ENCODE measurements around the gene FOXQ1.

The FOXQ1 gene

GRCh38 chr6:1311400-1312202 is at the start of gene FOXQ1:
Gene FOXQ1 (plus strand): TSS chr6:1312098. CDS start chr6:1312705, 607 bp downstream.
- peak; percentile 7 to 15 for DNase-seq

- DNase-seq, result no peak
Measured at GRCh38 chr6:1262704-1263038, 49.2 kb upstream of the FOXQ1 start.

DNA sequence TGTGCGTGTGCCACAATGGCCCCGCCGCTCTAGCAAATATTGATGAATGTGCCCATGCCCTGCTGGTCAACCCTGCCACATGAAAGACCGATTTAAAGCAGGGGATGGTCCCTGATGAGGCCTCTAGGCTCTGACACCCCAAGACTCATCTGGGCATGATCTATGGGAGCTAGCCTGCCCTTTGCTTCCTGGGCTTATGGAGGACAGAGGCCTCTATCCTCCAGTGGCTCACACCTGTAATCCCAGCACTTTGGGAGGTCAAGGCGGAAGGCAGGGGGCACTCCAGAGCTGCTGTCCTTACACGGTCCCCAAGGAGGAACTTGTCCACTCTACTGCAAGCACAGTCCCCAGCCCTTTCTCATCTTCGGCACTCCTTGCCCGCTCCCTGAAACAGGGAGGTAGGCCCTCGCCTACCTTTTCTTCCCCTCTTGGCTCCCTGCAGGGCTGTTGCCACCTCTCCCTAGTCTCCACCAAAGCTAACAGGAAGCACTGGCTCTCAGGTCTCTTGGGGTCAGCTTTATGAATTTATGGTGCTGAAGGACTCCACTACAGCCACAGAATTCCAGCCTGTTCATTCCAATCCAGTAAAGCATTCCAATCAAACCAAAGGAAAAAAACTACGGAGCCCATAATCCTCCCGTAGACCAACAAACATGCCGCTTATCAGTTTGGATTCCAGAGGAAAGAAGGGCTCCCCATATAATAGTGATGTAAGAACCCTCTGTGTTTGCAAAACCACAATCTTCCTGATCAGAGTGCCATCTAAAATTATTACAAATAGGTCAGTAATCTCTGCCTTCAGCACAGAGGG is 48.7 kb upstream of the FOXQ1 start:
- DNase-seq, result no peak

- no peak for DNase-seq
Measured at GRCh38 chr6:1263850-1264377, 48.0 kb upstream of the FOXQ1 start.

DNA sequence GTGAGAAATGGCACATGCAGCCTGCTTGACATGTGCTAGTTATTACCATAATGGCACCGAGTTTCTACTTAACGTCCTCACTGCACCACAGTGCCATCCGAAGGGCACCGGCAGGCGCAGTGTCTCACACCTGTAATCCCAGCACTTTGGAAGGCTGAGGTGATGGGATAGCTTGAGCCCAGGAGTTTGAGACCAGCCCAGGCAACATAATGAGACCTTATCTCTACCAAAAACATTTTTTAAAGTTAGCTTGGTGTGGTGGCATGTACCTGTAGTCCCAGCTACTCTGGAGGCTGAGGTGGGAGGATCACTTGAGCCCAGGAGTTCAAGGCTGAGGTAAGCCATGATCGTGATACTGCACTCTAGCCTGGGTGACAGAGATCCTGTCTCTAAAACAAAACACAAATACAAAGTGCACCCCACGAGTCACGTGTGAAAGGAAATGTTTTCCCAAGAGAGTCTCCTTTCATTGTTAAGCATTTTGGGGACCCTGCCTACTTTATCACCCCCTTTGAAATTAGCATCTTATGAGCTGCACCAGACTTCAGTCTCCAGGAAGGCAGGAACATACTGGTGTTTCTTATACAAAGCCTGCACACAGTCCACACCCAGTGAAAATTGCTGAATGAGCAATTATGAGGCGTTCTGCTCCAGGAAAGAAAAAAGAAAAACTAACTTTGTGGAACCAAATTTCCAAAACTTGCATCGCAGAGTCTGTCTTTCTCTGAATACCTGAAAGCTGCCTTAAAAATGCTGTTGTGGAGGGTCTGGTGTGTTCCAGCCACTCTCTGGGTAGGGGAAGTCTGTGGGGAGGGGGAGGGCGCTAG is 47.1 kb upstream of the FOXQ1 start:
- no peak for DNase-seq

GRCh38 chr6:1266686-1267056 is 45.2 kb upstream of the FOXQ1 start:
- no peak for DNase-seq

DNA sequence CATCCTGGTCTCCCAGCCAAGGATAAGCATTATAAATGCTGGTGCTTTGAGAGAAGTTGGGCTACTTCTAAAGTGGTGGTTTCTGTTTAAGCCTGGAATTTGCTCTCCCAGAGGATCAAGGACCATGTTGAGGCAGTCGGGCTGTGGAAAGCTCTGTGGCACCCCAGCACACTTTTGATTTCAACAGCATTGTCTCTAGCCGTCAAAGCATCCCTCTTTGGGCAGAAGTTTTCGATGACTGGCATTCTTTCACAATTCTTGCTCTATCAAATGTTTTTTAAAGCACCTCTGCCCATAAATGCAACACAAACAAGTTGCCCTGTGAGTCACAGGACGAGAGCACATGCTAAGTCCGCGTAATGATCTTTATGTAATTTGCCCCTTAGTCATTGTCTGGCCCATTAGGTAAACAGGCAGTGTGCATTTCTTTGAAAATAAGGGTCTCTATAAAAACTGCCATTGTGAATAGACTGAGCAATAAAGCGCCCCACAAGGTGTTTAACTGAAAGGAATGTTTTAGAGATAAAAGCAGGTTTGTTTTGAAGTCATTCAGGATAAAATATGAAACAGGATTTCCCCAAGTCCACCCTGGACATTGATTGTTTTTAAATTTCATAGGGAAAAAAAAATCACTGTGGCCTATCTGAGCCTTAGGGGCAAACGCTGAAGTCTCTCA is 44.7 kb upstream of the FOXQ1 start:
- no peak for DNase-seq

DNA sequence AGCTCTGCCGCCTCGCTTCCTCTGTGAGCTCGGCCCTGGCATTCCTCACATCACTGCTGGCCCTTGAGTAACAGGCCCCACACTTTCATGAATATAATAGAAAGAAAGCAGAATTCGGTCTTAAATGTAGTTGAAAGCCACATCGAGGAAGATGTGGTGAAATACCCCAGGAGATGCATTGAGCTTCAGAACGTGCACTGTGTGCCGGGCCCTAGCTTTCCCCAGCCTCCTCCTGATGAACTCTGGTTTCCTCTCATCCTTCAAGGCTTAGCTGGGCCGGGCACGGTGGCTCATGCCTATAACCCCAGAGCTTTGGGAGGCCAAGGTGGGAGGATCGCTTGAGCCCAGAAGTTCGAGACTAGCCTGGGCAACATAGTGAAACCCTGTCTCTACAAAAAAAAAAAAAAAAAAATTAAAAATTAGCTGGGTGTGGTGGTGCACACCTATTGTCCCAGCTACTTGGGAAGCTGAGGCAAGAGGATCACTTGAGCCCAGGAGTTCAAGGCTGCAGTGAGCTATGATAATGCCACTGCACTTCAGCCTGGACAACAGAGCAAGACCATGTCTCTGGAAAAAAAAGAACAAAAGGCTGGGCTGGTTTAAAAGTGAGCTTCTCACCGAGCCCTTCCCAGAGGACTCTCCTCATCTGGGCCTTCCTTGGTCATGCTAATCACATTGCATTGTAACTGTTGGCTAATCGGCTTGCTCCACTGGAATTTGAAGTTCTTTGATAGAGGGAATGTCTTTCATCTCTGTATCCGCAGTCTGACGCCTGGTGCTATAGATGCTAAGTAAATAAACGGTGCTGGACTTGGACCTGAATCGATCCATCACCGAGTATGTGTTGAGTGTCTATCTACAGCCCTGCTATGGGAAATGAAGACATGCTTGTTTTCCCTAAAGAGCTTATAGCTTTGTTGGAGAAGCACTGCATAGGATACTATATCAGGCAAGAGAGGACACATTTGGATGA is 43.8 kb upstream of the FOXQ1 start:
- no peak for DNase-seq

- no peak for DNase-seq
Measured at GRCh38 chr6:1271071-1271763, 40.7 kb upstream of the FOXQ1 start.

DNA sequence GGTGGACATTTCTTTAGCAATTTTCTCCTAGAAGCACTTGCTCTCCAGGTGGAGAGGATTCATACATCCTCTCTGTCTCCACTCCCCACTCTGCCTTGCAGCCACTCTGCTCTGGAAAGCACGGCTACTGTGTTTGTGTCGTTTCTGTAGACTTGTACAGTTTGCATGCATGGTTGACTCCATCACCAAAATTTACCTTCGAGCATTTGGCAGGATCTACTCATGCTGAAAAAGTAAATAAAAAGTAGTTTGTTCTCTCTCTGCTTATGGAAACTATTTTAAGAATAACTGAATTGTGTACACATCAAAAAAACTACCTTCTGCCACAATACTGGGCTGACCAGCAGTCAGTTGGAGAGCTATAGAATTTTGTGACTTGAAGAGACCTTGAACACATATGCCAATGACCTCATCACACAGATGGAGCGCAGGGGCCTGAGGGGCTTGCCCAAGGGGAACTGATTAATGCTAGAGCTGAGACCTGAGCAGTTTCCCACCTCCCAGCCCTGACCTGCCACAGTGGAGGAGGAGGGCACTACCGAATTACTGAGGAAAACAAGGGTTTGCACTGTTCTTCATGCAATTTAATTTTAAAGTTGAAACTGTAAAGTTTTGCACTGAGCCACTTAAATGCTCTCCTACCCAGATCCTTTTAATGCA is 33.7 kb upstream of the FOXQ1 start:
- DNase-seq, result no peak

- no peak for DNase-seq
Measured at GRCh38 chr6:1279065-1279464, 32.8 kb upstream of the FOXQ1 start.

DNA sequence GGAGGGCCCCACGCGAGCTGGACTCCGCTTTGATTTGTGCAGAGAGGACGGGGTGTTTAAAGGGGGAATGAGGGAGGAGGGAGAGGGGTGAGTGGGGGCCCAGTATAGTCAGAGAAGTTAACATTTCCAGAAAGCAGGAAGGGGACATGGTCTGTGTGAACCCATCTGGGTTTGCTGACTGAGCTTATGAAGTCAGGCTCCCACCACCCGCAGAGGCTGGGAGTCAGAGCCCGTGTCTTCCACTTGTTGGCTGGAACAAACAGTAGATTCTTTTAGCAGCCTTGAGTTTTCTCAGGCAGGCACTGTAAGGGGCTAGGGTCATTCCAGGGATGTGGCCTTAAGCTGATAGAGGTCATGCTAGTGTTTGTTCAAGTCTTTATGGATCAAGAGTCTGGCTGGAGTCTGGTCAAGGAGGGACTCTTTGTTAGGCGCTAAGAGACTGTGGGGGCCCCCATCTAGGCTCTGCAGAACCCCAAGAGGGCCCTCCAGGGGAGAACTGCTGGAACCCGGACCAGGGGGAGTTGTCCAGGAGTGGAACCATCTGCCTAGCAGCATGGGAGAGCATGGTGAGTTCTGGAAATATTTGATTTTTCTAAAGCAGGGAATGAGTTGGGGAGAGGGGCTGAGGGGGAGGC is 31.1 kb upstream of the FOXQ1 start:
- DNase-seq, result no peak

DNA sequence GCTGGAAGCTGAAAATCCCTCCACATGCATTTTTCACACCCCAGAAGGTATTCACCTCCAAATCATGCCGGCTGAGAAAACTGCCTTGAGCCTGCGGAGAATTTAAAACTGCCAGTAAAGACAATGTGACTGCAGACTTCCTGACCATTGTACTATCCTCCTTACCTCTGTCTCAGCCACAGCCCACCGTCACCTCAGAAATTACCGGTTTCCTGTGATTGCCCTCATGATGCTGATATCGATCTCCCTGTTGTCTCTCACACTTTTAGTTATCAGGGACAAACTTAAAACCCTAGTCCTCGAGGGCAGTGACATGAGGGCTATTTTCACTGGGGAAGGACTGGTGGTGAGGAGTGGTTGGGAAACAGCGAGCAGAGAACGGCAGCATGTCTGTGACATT is 30.2 kb upstream of the FOXQ1 start:
- DNase-seq, result no peak

DNA sequence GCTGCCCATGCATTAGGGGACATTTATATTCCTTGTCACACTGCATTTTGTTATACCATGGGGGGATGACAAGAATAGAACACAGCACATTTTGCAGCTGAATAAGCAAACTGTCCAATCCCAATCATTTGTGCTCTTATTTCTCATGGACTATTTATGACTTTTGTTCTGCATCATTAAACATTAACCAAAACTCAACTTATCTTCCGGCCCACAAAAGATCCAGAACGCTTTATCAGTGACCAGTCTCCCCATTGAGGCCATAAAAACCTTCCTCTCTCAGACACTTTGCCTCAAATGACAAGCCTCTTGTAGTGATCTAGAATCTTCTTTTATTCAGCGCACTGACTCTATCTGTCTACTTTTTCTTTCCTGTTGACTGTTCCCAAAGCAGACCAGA is 28.4 kb upstream of the FOXQ1 start:
- no peak for DNase-seq

DNA sequence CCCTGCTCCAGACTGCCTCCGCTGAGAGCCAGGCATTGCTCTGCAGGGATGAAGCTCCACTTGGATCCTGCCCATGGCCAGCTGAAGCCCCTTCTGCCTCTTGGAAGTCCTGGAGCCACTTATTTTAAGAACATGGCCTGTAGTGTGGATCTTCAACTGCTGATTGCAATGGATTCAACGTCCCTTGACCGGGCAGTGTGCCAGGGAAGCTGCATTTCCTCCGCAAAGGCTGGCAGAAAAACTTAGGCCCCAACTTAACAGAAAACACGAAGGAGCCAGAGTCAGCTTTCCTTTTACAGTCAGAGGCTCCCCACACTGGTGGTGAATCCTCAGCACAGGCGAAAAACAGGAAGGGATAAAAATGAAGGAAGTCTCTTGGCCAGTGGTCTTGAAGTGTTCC is 26.3 kb upstream of the FOXQ1 start:
- DNase-seq, result no peak

DNA sequence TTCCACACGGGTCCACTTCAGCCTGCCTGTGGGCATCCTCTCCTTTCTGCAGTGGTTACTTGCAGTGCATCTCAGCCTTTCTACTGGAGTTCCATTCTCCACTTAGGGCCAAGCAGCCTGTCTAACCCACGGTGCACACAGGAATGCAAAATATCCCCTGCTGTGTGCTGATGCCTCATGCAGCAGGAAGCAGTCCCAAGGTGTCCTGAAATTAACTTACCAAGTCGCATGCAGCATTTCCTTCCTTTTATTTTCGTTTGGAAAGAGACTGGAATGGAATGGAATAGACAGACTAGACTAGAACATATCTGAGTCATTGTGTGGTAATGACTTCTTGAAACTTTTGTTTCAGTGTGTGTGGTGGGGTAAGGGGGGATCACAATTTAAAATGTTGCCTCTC is 25.9 kb upstream of the FOXQ1 start:
- DNase-seq, result no peak

- no peak for DNase-seq
Measured at GRCh38 chr6:1287103-1287591, 24.8 kb upstream of the FOXQ1 start.

DNA sequence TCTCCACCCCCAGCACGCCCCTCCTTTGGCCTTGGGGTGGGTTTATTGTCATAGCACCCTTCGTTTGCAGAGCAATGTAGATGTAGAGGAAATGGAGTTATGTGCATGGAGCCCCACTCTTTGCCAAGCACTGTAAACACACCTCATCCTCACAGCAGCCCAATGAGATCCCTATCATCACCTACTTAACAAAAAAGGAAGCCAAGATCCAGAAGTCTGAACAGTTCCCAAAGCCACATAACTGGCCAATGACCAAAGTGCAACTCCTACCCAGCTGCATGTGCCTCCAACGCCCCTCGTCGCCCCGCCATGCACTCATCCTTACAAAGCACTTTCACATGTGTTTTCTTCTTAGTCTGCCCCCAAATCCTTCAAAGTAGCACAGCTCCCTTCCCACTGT is 21.8 kb upstream of the FOXQ1 start:
- no peak for DNase-seq

- DNase-seq, result no peak
Measured at GRCh38 chr6:1290805-1291204, 21.1 kb upstream of the FOXQ1 start.

DNA sequence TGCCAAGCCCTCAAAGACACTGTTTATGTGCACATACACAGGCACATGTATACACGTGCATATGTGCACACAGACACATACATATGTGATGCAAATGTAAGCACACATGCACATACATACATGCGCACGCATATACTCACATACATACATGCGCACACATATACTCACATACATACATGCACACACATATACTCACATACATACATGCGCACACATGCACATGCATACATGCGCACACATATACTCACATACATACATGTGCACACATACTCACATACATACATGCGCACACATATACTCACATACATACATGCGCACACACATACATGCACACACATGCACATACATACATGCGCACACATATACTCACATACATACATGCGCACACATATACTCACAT is 20.5 kb upstream of the FOXQ1 start:
- DNase-seq, result no peak

All from cerebellar nuclear complex (tissue), 1 donor.